Keratinocyte (primary cell): Measurements from ENCODE around the gene REV3L. TPM values are rescaled to one million over a fixed set of nuclear protein-coding genes. Genes with fewer than 3 reads are reported as not detected.

Source experiments
- DNase-seq: peaks from one replicate; pipeline ENCODE4 v3.0.0-alpha.2; 2011; ENCODE audit warnings: low read depth, missing footprints, low spot score
- FAIRE-seq: peaks from 2 replicates; lab custom pipeline; 2011; peaks lifted over from hg19 to GRCh38; lab: Jason Lieb, UNC
- H2AFZ ChIP-seq: 2 replicates; pipeline ENCODE4 v1.6.0; 2012; ENCODE audit warnings: low read length, control low read depth, inconsistent platforms; ENCODE audit not compliant: control insufficient read depth
- H3K27ac ChIP-seq: 2 replicates; pipeline ENCODE4 v1.5.1; 2011; ENCODE audit warnings: low read length; ENCODE audit not compliant: control insufficient read depth, insufficient read depth
- H3K27me3 ChIP-seq: 3 replicates; pipeline ENCODE4 v1.6.0; 2011; ENCODE audit warnings: low read length; ENCODE audit not compliant: control insufficient read depth, insufficient read depth; ENCODE audit errors: extremely low read depth
- H3K36me3 ChIP-seq, 2 experiments: 2 replicates in 1 of 2; 3 replicates in 1 of 2; pipeline ENCODE4 v1.5.1; 2011; ENCODE audit warnings: low read length in 2 of 2, mild to moderate bottlenecking in 1 of 2; ENCODE audit not compliant: control insufficient read depth in 2 of 2, insufficient read depth in 2 of 2; ENCODE audit errors: extremely low read depth in 1 of 2
- H3K4me1 ChIP-seq: 3 replicates; pipeline ENCODE4 v1.5.1; 2011; ENCODE audit warnings: low read length; ENCODE audit not compliant: control insufficient read depth, insufficient read depth; ENCODE audit errors: extremely low read depth
- H3K4me2 ChIP-seq: 3 replicates; pipeline ENCODE4 v1.6.0; 2011; ENCODE audit warnings: low read depth, low read length; ENCODE audit not compliant: control insufficient read depth, insufficient read depth; ENCODE audit errors: extremely low read depth
- H3K4me3 ChIP-seq, 3 experiments: fragments of 200-600 bp in 1 of 3; sonication (generic) in 1 of 3; 2 replicates in 2 of 3; 3 replicates in 1 of 3; pipeline ENCODE4 v1.5.1; 2011 to 2016; ENCODE audit warnings: low read length in 3 of 3, mild to moderate bottlenecking in 3 of 3, control low read depth in 2 of 3, inconsistent platforms in 1 of 3, low read depth in 1 of 3, mixed read lengths in 1 of 3, mixed run types in 1 of 3, moderate library complexity in 1 of 3; ENCODE audit not compliant: control insufficient read depth in 2 of 3, insufficient read depth in 2 of 3; ENCODE audit errors: extremely low read depth in 1 of 3
- H3K79me2 ChIP-seq: 2 replicates; pipeline ENCODE4 v1.6.0; 2012; ENCODE audit warnings: low read length; ENCODE audit not compliant: control insufficient read depth, insufficient read depth
- H3K9ac ChIP-seq: 3 replicates; pipeline ENCODE4 v1.6.0; 2011; ENCODE audit warnings: low read length; ENCODE audit not compliant: control insufficient read depth, insufficient read depth; ENCODE audit errors: extremely low read depth
- H3K9me1 ChIP-seq: 3 replicates; pipeline ENCODE4 v1.6.0; 2011; ENCODE audit warnings: low read length; ENCODE audit not compliant: control insufficient read depth, insufficient read depth; ENCODE audit errors: extremely low read depth
- H3K9me3 ChIP-seq: 2 replicates; pipeline ENCODE4 v1.5.1; 2012; ENCODE audit warnings: low read depth, low read length; ENCODE audit not compliant: control insufficient read depth
- H4K20me1 ChIP-seq: 3 replicates; pipeline ENCODE4 v1.6.0; 2011; ENCODE audit warnings: low read length; ENCODE audit not compliant: control insufficient read depth, insufficient read depth; ENCODE audit errors: extremely low read depth
- EZH2 ChIP-seq: IDR thresholded peaks from one replicate; pipeline ENCODE4 v1.6.1; 2012; ENCODE audit warnings: inconsistent platforms, mild to moderate bottlenecking, low read length, moderate library complexity
- dilution Hi-C: fragments of 300-500 bp; cut with MboI; formaldehyde crosslinking; loops from one replicate; pipeline ENCODE4 v1.7.0; 2020; ENCODE audit warnings: low sequenced_read_pairs; ENCODE audit not compliant: extremely low pct_ligation_motif_present
- polyA plus RNA-seq, 5 experiments: library from polyadenylated mRNA; depleted of rRNA in 3 of 5; stranded (reverse) in 3 of 5; stranded (forward) in 1 of 5; unstranded in 1 of 5; fragments of >200 nt; gene quantifications; 1 replicate in 1 of 5; 2 replicates in 3 of 5; 3 replicates in 1 of 5; pipeline versions ENCODE4 v1.2.1 to v1.2.3, GENCODE V29; 2011 to 2012; ENCODE audit warnings: missing spikeins in 2 of 5, low read depth in 1 of 5, low replicate concordance in 1 of 5
- TF ChIP-seq, protein P1 (sequence below), 3 experiments: IDR thresholded peaks in 1 of 3; conservative IDR thresholded peaks in 1 of 3; optimal IDR thresholded peaks in 1 of 3; 2 replicates in 2 of 3; 3 replicates in 1 of 3; pipeline versions ENCODE3 to v1.5.1; 2011; ENCODE audit warnings: low read length in 3 of 3, mild to moderate bottlenecking in 3 of 3, moderate library complexity in 2 of 3, control low read depth in 1 of 3, inconsistent platforms in 1 of 3; ENCODE audit not compliant: insufficient read depth in 2 of 3; ENCODE audit errors: extremely low read depth in 1 of 3

The REV3L gene
- polyA plus RNA-seq, 1 donor (not counting 4 experiments of a cell fraction or from before 2014, with no cell fraction given), result 9.5 TPM

DNA sequence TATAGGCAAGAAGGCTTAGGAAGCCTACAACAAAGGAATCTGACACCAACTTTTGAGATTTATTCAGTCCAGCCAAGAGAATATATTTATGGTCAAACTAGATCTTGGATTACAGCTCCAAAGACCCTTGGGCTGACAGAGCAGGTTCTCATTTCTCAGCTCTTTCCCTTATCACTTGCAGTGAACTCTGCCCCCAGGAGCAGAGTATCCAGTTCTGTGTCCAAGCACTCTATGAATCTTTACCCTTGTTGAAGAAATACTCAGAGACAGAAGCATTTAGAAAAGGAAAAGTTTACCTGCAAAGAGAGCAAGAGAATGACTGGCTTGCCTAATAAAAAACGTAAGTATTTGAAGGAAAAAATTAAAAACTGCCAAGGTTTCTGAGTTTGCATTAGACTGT is 205.2 kb downstream of the REV3L start:
- DNase-seq (no peak), FAIRE-seq (no peak)
- TF ChIP-seq, protein P1, sequence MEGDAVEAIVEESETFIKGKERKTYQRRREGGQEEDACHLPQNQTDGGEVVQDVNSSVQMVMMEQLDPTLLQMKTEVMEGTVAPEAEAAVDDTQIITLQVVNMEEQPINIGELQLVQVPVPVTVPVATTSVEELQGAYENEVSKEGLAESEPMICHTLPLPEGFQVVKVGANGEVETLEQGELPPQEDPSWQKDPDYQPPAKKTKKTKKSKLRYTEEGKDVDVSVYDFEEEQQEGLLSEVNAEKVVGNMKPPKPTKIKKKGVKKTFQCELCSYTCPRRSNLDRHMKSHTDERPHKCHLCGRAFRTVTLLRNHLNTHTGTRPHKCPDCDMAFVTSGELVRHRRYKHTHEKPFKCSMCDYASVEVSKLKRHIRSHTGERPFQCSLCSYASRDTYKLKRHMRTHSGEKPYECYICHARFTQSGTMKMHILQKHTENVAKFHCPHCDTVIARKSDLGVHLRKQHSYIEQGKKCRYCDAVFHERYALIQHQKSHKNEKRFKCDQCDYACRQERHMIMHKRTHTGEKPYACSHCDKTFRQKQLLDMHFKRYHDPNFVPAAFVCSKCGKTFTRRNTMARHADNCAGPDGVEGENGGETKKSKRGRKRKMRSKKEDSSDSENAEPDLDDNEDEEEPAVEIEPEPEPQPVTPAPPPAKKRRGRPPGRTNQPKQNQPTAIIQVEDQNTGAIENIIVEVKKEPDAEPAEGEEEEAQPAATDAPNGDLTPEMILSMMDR (optimal IDR thresholded peaks at IDR 0.05 in 1 of 3, IDR thresholded peaks at IDR 0.05 in 1 of 3, conservative IDR thresholded peaks at IDR 0.05 in 1 of 3; ENCODE audit: extremely low read depth in 1 of 3, insufficient read depth in 2 of 3, low read length in 3 of 3), result no peak
- TF ChIP-seq EZH2, result no peak

DNA sequence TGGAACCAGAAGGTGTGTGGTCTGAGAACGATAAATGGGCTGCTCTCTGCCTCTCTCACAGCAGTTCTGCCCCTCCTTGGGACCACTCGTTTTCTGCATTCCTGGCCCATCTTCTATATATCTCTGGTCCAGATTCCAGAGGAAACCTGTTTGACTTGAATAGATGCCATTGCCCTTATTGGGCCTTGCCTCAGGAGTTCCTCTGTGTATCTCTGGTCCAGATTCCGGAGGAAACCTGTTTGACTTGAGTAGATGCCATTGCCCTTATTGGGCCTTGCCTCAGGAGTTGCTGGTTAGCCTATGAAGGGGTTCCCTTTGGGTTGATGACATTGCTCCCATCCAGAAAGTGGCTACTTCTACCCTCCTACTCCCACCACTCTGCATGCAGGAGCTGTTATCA is 206.3 kb downstream of the REV3L start:
- Histone ChIP-seq H3K4me2 (no peak overlapping the region), H3K9me1 (no peaks in the 10 kb centered on the region), H3K4me1 (no peaks in the 10 kb centered on the region), H3K9me3 (no peaks in the 10 kb centered on the region), H3K27ac (no peak overlapping the region), H3K4me3 (no peak overlapping the region), H3K9ac (no peak overlapping the region), H4K20me1 (no peaks in the 10 kb centered on the region), H3K27me3 (no peaks in the 10 kb centered on the region), H3K79me2 (peaks cover 11% of the 10 kb centered on the region), H3K36me3 (peaks cover 2 to 4% of the 10 kb centered on the region in 2 experiments), H2AFZ (no peak overlapping the region)
- DNase-seq, result no peak
- TF ChIP-seq, protein P1 (optimal IDR thresholded peaks at IDR 0.05 in 1 of 3, IDR thresholded peaks at IDR 0.05 in 1 of 3, conservative IDR thresholded peaks at IDR 0.05 in 1 of 3; ENCODE audit: extremely low read depth in 1 of 3, insufficient read depth in 2 of 3, low read length in 3 of 3), result no peak
- no peak for TF ChIP-seq EZH2
- dilution Hi-C loops, result no loop called here
- FAIRE-seq, result no peak

More for the DNA sequence above, 205.2 kb downstream of the REV3L start:
- Histone ChIP-seq H3K9me1 (no peaks in the 10 kb centered on the region), H3K9ac (no peak overlapping the region), H3K27ac (no peak overlapping the region), H3K4me3 (no peak overlapping the region), H3K36me3 (peaks cover 2 to 4% of the 10 kb centered on the region in 2 experiments), H3K4me1 (no peaks in the 10 kb centered on the region), H3K27me3 (no peaks in the 10 kb centered on the region), H3K4me2 (no peak overlapping the region), H2AFZ (no peak overlapping the region), H3K9me3 (no peaks in the 10 kb centered on the region), H3K79me2 (peaks cover 11% of the 10 kb centered on the region), H4K20me1 (no peaks in the 10 kb centered on the region)
- dilution Hi-C loops, result no loop called here
